ENCODE measurements around the gene YAE1.

GRCh38 chr7:39621784-39622411, 55.7 kb downstream of the YAE1 start:
- no peak for TF ChIP-seq POLR2A (IDR thresholded peaks at IDR 0.05)
- no peak for TF ChIP-seq CTCF (IDR thresholded peaks at IDR 0.05)
- no peak for TF ChIP-seq POLR2AphosphoS5 (IDR thresholded peaks at IDR 0.05)

All from breast epithelium (tissue), 3 donors.